H1 (cell line): ENCODE results near the gene PPP1R15B. TPM values are rescaled to one million over a fixed set of nuclear protein-coding genes. Genes with fewer than 3 reads are reported as not detected.
A peak's percentile ranks its signal among the peaks of the same experiment; 100 is the strongest.

Source experiments
- CTCF ChIA-PET: fragments of 300-600 bp; sonication (Branson Sonifier 250); formaldehyde crosslinking; loops from one replicate; lab custom pipeline; 2021; ENCODE audit not compliant: partially characterized antibody; lab: Charles Lee
- POLR2A ChIA-PET: fragments of 300-600 bp; sonication (Branson Sonifier 250); formaldehyde crosslinking; loops from one replicate; lab custom pipeline; 2021; ENCODE audit warnings: inconsistent platforms; ENCODE audit not compliant: partially characterized antibody; lab: Charles Lee
- DNase-seq, 2 experiments: peaks; one replicate each; pipeline versions ENCODE4 v3.0.0 to v3.0.0-alpha.2; 2010 to 2022; ENCODE audit warnings: low spot score in 2 of 2, low read depth in 1 of 2, mixed read lengths in 1 of 2
- FAIRE-seq: peaks from 2 replicates; lab custom pipeline; 2011; peaks lifted over from hg19 to GRCh38; lab: Jason Lieb, UNC
- H2AFZ ChIP-seq: 2 replicates; pipeline ENCODE4 v1.8.1; 2012; ENCODE audit warnings: low read length, inconsistent platforms
- H2AK5ac ChIP-seq: 2 replicates; pipeline ENCODE4 v1.6.1; 2013; ENCODE audit warnings: low read depth, low read length
- H2BK120ac ChIP-seq: replicated peaks from 2 replicates; pipeline ENCODE3; 2013; ENCODE audit warnings: low read depth, low read length, inconsistent platforms
- H2BK12ac ChIP-seq: 2 replicates; pipeline ENCODE4 v1.6.1; 2013; ENCODE audit warnings: low read depth, low read length
- H2BK15ac ChIP-seq: 2 replicates; pipeline ENCODE4 v1.6.1; 2013; ENCODE audit warnings: low read length
- H2BK20ac ChIP-seq: 2 replicates; pipeline ENCODE4 v1.6.1; 2013; ENCODE audit warnings: low read length
- H2BK5ac ChIP-seq: 2 replicates; pipeline ENCODE4 v1.6.1; 2013; ENCODE audit warnings: low read depth, low read length
- H3K14ac ChIP-seq: 2 replicates; pipeline ENCODE4 v1.6.1; 2013; ENCODE audit warnings: inconsistent platforms; ENCODE audit not compliant: insufficient read length
- H3K18ac ChIP-seq: 2 replicates; pipeline ENCODE4 v1.6.1; 2013; ENCODE audit warnings: low read length; ENCODE audit errors: extremely low read depth
- H3K23ac ChIP-seq: 2 replicates; pipeline ENCODE4 v1.6.1; 2013; ENCODE audit warnings: inconsistent platforms; ENCODE audit not compliant: insufficient read length
- H3K23me2 ChIP-seq: 2 replicates; pipeline ENCODE4 v1.6.1; 2013; ENCODE audit warnings: low read depth, low read length
- H3K27ac ChIP-seq: 2 replicates; pipeline ENCODE4 v1.6.1; 2011; ENCODE audit warnings: low read depth, low read length, inconsistent platforms
- H3K27me3 ChIP-seq, 4 experiments: replicated peaks in 1 of 4; 1 replicate in 1 of 4; 2 replicates in 3 of 4; pipeline versions ENCODE4 v1.6.1 to v1.8.1; 2011 to 2013; ENCODE audit warnings: low read length in 3 of 4, mild to moderate bottlenecking in 3 of 4, inconsistent platforms in 2 of 4, mixed read lengths in 2 of 4, moderate library complexity in 1 of 4; ENCODE audit not compliant: control insufficient read depth in 3 of 4, insufficient read depth in 3 of 4; ENCODE audit errors: extremely low read depth in 1 of 4
- H3K36me3 ChIP-seq, 4 experiments: 2 replicates each; pipeline versions ENCODE4 v1.6.1 to v1.8.1; 2011 to 2013; ENCODE audit warnings: mild to moderate bottlenecking in 4 of 4, low read length in 3 of 4, moderate library complexity in 2 of 4, control low read depth in 1 of 4, inconsistent platforms in 1 of 4; ENCODE audit not compliant: insufficient read depth in 4 of 4, control insufficient read depth in 2 of 4
- H3K4ac ChIP-seq: replicated peaks from 2 replicates; pipeline ENCODE3; 2013; ENCODE audit warnings: low read length, low read depth, mixed read lengths, inconsistent platforms; ENCODE audit not compliant: insufficient read length
- H3K4me1 ChIP-seq, 4 experiments: replicated peaks in 1 of 4; 1 replicate in 1 of 4; 2 replicates in 3 of 4; pipeline versions ENCODE4 v1.6.1 to v1.8.1; 2011 to 2013; ENCODE audit warnings: low read length in 3 of 4, inconsistent platforms in 2 of 4, mixed read lengths in 1 of 4; ENCODE audit not compliant: insufficient read depth in 4 of 4, control insufficient read depth in 3 of 4
- H3K4me2 ChIP-seq, 2 experiments: 2 replicates each; pipeline versions ENCODE4 v1.6.1 to v1.8.1; 2011 to 2013; ENCODE audit warnings: low read depth in 2 of 2, low read length in 2 of 2, control low read depth in 1 of 2, inconsistent platforms in 1 of 2, mild to moderate bottlenecking in 1 of 2; ENCODE audit not compliant: insufficient read depth in 1 of 2
- H3K4me3 ChIP-seq, 4 experiments: fragments of 200-600, 300-600 bp in 1 of 4; sonication (generic), shearing (Covaris generic), sonication (Bioruptor Twin) in 1 of 4; 2 replicates each; pipeline versions ENCODE4 v1.5.1 to v1.8.1; 2011 to 2016; ENCODE audit warnings: low read length in 4 of 4, low read depth in 3 of 4, control low read depth in 2 of 4, inconsistent platforms in 2 of 4, mild to moderate bottlenecking in 2 of 4, mixed read lengths in 1 of 4, moderate library complexity in 1 of 4; ENCODE audit not compliant: insufficient read depth in 2 of 4; ENCODE audit errors: extremely low read depth in 1 of 4
- H3K56ac ChIP-seq: replicated peaks from 2 replicates; pipeline ENCODE3; 2013; ENCODE audit warnings: low read depth, mild to moderate bottlenecking, mixed read lengths, low read length, inconsistent platforms; ENCODE audit not compliant: insufficient read length
- H3K79me1 ChIP-seq: 2 replicates; pipeline ENCODE4 v1.6.1; 2013; ENCODE audit warnings: low read depth, low read length, control low read depth
- H3K79me2 ChIP-seq, 2 experiments: 2 replicates each; pipeline versions ENCODE4 v1.6.1 to v1.8.1; 2012 to 2013; ENCODE audit warnings: low read length in 2 of 2, mild to moderate bottlenecking in 2 of 2, inconsistent platforms in 1 of 2; ENCODE audit not compliant: insufficient read depth in 2 of 2, control insufficient read depth in 1 of 2
- H3K9ac ChIP-seq, 4 experiments: replicated peaks in 1 of 4; 1 replicate in 1 of 4; 2 replicates in 3 of 4; pipeline versions ENCODE4 v1.6.1 to v1.8.1; 2011 to 2013; ENCODE audit warnings: low read depth in 3 of 4, low read length in 3 of 4, control low read depth in 2 of 4, mild to moderate bottlenecking in 2 of 4, moderate library complexity in 2 of 4, inconsistent platforms in 1 of 4; ENCODE audit errors: extremely low read depth in 1 of 4
- H3K9me3 ChIP-seq, 2 experiments: 2 replicates each; pipeline versions ENCODE4 v1.6.1 to v1.8.1; 2012 to 2013; ENCODE audit warnings: mild to moderate bottlenecking in 2 of 2, moderate library complexity in 2 of 2, control low read depth in 1 of 2, inconsistent platforms in 1 of 2, low read depth in 1 of 2, low read length in 1 of 2, mixed read lengths in 1 of 2; ENCODE audit not compliant: insufficient read depth in 2 of 2
- H4K20me1 ChIP-seq, 2 experiments: replicated peaks in 1 of 2; 2 replicates each; pipeline versions ENCODE3 to v1.8.1; 2011 to 2013; ENCODE audit warnings: inconsistent platforms in 2 of 2, low read length in 2 of 2, mild to moderate bottlenecking in 1 of 2; ENCODE audit not compliant: insufficient read depth in 2 of 2, control insufficient read depth in 1 of 2
- H4K5ac ChIP-seq: 2 replicates; pipeline ENCODE4 v1.6.1; 2013; ENCODE audit warnings: low read length, low read depth, mixed read lengths, inconsistent platforms; ENCODE audit not compliant: insufficient read length
- H4K8ac ChIP-seq: 2 replicates; pipeline ENCODE4 v1.8.0; 2013; ENCODE audit warnings: mild to moderate bottlenecking, moderate library complexity, low read length, inconsistent platforms; ENCODE audit not compliant: insufficient read depth; ENCODE audit errors: extremely low read depth
- H4K91ac ChIP-seq: replicated peaks from 2 replicates; pipeline ENCODE3; 2013; ENCODE audit warnings: low read length, mixed read lengths, inconsistent platforms; ENCODE audit not compliant: insufficient read length
- ASH2L ChIP-seq: fragments of 200-600, 300-600 bp; sonication (generic); IDR thresholded peaks from one replicate; pipeline ENCODE4 v1.7.1; 2017; ENCODE audit warnings: low read length
- CHD2 ChIP-seq: IDR thresholded peaks from 2 replicates; pipeline ENCODE4 v1.6.1; 2012; ENCODE audit warnings: low read length, improper control_type of control experiment
- EGR1 ChIP-seq: IDR thresholded peaks from 2 replicates; pipeline ENCODE4 v1.6.1; 2011; ENCODE audit warnings: low read depth, low read length, borderline replicate concordance
- FOSL1 ChIP-seq: IDR thresholded peaks from 2 replicates; pipeline ENCODE4 v1.6.1; 2011; ENCODE audit warnings: mild to moderate bottlenecking, low read depth, low read length, moderate library complexity; ENCODE audit not compliant: insufficient read depth
- KDM1A ChIP-seq: fragments of 200-600, 300-600 bp; sonication (generic); IDR thresholded peaks from 2 replicates; pipeline ENCODE4 v1.7.1; 2016; ENCODE audit warnings: mild to moderate bottlenecking, low read length, borderline replicate concordance
- SIN3A ChIP-seq, 2 experiments: IDR thresholded peaks in 1 of 2; conservative IDR thresholded peaks in 1 of 2; 2 replicates each; pipeline ENCODE4 v1.6.1; 2011 to 2012; ENCODE audit warnings: low read length in 2 of 2, improper control_type of control experiment in 1 of 2, low read depth in 1 of 2, mild to moderate bottlenecking in 1 of 2
- SP2 ChIP-seq: IDR thresholded peaks from 2 replicates; pipeline ENCODE4 v1.6.1; 2012; ENCODE audit warnings: mild to moderate bottlenecking, low read length, inconsistent platforms
- SRF ChIP-seq: IDR thresholded peaks from 2 replicates; pipeline ENCODE4 v1.6.1; 2011; ENCODE audit warnings: mild to moderate bottlenecking, low read depth, low read length, moderate library complexity
- TAF1 ChIP-seq: IDR thresholded peaks from 2 replicates; pipeline ENCODE4 v1.6.1; 2011; ENCODE audit warnings: mild to moderate bottlenecking, low read depth, low read length
- TEAD4 ChIP-seq: IDR thresholded peaks from 2 replicates; pipeline ENCODE4 v1.6.1; 2012; ENCODE audit warnings: low read depth, low read length, inconsistent platforms, mixed read lengths
- WGBS, 2 experiments: shearing (Covaris generic) in 1 of 2; methylation state at CpG; one replicate each; pipeline versions ENCODE4 v1.1.6 to v1.1.7; 2013 to 2015; ENCODE audit warnings: low lambda C conversion rate in 2 of 2, mixed read lengths in 2 of 2, inconsistent platforms in 1 of 2, low coverage in 1 of 2, missing lambda C conversion rate in 1 of 2; ENCODE audit not compliant: insufficient replicate concordance in 2 of 2, insufficient coverage in 1 of 2, insufficient read length in 1 of 2; ENCODE audit errors: extremely low coverage in 1 of 2, missing lambda C conversion rate in 1 of 2; 5-methylcytosine and 5-hydroxymethylcytosine counted together
- polyA plus RNA-seq, 7 experiments: library from polyadenylated mRNA; depleted of rRNA in 3 of 7; stranded (reverse) in 5 of 7; unstranded in 2 of 7; fragments of >200 nt in 5 of 7; fragments of 200-250 nt in 2 of 7; gene quantifications; 1 replicate in 5 of 7; 2 replicates in 1 of 7; 4 replicates in 1 of 7; pipeline versions ENCODE4 v1.2.1 to v1.2.3, GENCODE V29; 2011 to 2013; ENCODE audit warnings: missing spikeins in 2 of 7, mixed read lengths in 2 of 7
- total RNA-seq: library from RNA; stranded (reverse); fragmentation: NEBNext Ultra II Directional; extraction: Animal tissue kit (Norgen Biotek cat#: 25700); gene quantifications from 2 replicates; pipeline ENCODE4 v1.2.1, GENCODE V29; 2021
- TF ChIP-seq, protein P1 (sequence below): IDR thresholded peaks from 2 replicates; pipeline ENCODE4 v1.6.1; 2012; ENCODE audit warnings: inconsistent platforms

PPP1R15B gene
- total and polyA plus RNA-seq, 2 of the 8 experiments (the other 6 are each of a cell fraction or from before 2014, with no cell fraction given), result 14.4 to 72.2 TPM

DNA sequence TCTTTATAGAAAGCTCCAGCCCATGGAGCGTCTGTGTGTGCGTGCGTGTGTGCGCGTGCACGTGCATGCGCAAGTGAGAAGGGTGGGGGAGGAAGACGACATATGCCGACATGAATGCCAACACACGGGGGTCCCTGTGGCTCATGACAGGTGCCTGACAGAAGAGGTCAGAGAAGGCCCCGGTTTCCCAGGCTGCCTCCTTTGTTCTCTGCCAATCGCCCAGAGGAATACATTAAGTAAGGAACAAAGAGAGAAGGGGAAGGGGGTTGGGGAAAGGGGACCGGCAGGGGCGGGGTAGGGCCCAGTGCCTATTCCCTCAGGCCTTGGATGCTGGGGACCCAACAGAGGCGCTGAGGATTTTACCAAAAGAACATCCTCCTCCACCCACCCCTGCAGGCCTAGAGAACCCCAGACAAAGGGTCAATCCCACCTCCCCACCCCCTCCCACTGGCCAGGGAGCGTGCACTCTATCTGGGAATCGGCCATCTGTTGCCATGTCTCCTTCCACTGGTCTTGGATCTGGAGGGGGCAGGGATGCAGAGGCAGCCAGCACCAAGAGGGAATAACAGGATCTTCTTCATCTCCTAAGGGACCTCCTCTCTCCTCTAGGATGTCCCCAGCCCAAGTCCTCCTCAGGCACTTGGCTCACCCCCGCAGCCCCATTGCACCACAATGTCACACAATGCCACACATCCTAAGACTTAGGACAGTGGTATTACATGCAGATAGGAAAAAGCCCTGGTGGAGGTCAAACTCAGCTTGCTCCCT is 43.6 kb upstream of the PPP1R15B start:
- DNase-seq (peak; percentile 31 to 76), FAIRE-seq (no peak)
- H2AFZ ChIP-seq, result no peak overlapping the region
- H3K9ac ChIP-seq, result peak overlapping the region in 2 of 4 experiments; percentile 23 to 25; a peak in 2 of 7 replicates
- no peaks in the 10 kb centered on the region; the same call in 1 of the 2 replicates for H3K23me2 ChIP-seq
- CTCF ChIA-PET, result interaction anchor here (0.6 to 47.3 kb wide), 8 partner anchors 7 to 269 kb away, joined by 3 to 2124 read pairs (median 8); partner anchors contain the start of genes MDM4 and PIK3C2B
- no peaks in the 10 kb centered on the region for H3K27me3 ChIP-seq
- H3K79me1 ChIP-seq, result no peaks in the 10 kb centered on the region
- POLR2A ChIA-PET, result interaction anchor here (0.5 to 7.0 kb wide), 6 partner anchors 9 to 61 kb away, joined by 3 to 42 read pairs (median 4); partner anchors contain the start of genes MDM4 and PIK3C2B
- H3K27ac ChIP-seq, result no peak overlapping the region
- H4K8ac ChIP-seq, result no peak overlapping the region; the same call in 1 of the 2 replicates
- peak overlapping the region; percentile 85; the same call in 1 of the 2 replicates for H2BK15ac ChIP-seq
- H3K56ac ChIP-seq, result no peak overlapping the region
- peaks cover 12 to 36% (median 22%) of the 10 kb centered on the region in 4 experiments for H3K4me1 ChIP-seq
- H2AK5ac ChIP-seq, result no peak overlapping the region
- peaks cover 0 to 9% (median 4%) of the 10 kb centered on the region in 4 experiments; a peak in 5 of 8 replicates for H3K36me3 ChIP-seq
- H3K79me2 ChIP-seq, result no peaks in the 10 kb centered on the region
- no peak overlapping the region for H3K14ac ChIP-seq
- H2BK20ac ChIP-seq, result peak overlapping the region; percentile 86
- no peak overlapping the region for H2BK120ac ChIP-seq
- peak overlapping the region; percentile 95; the same call in 1 of the 2 replicates for H2BK12ac ChIP-seq
- peak overlapping the region; percentile 68 for H4K91ac ChIP-seq
- WGBS, 2 experiments, result 34% methylated on average over 15 of the region's 18 CpGs; no CpG with 5 or more reads in 1 of the 2 experiments
- H4K5ac ChIP-seq, result peak overlapping the region; percentile 65
- no peak overlapping the region for H3K4ac ChIP-seq
- no peak overlapping the region for H3K23ac ChIP-seq
- H4K20me1 ChIP-seq, result no peaks in the 10 kb centered on the region
- H3K4me2 ChIP-seq, result peak overlapping the region; percentile 53 to 55
- H3K9me3 ChIP-seq, result no peaks in the 10 kb centered on the region; a peak in 1 of 4 replicates
- H2BK5ac ChIP-seq, result peak overlapping the region; percentile 66; the same call in 1 of the 2 replicates
- H3K18ac ChIP-seq, result peak overlapping the region; percentile 66
- H3K4me3 ChIP-seq, result peak overlapping the region in 3 of 4 experiments; percentile 0 to 38 (median 19); a peak in 3 of 8 replicates
- TF ChIP-seq FOSL1 (no peak), TAF1 (no peak), EGR1 (no peak), KDM1A (no peak), SRF (no peak), SP2 (no peak), TEAD4 (peak; percentile 49; the same call in 1 of the 2 replicates), CHD2 (no peak), ASH2L (peak; percentile 60), SIN3A (conservative IDR thresholded peaks at IDR 0.05 in 1 of 2, IDR thresholded peaks at IDR 0.05 in 1 of 2; ENCODE audit: low read depth in 1 of 2, low read length in 2 of 2) (peak; percentile 89 to 90)
- TF ChIP-seq, protein P1, sequence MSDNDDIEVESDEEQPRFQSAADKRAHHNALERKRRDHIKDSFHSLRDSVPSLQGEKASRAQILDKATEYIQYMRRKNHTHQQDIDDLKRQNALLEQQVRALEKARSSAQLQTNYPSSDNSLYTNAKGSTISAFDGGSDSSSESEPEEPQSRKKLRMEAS, result peak; percentile 71
